C4-2B (cell line): ENCODE data around the gene ZNF860.

ENCODE experiments used
- ZFX ChIP-seq: fragments of 450-650 bp; IDR thresholded peaks from 2 replicates; pipeline ENCODE4 v1.6.1; 2017
- TF ChIP-seq, protein P1 (sequence below): fragments of 450-650 bp; conservative IDR thresholded peaks from 2 replicates; pipeline ENCODE4 v1.5.1; 2017; ENCODE audit warnings: mild to moderate bottlenecking

DNA sequence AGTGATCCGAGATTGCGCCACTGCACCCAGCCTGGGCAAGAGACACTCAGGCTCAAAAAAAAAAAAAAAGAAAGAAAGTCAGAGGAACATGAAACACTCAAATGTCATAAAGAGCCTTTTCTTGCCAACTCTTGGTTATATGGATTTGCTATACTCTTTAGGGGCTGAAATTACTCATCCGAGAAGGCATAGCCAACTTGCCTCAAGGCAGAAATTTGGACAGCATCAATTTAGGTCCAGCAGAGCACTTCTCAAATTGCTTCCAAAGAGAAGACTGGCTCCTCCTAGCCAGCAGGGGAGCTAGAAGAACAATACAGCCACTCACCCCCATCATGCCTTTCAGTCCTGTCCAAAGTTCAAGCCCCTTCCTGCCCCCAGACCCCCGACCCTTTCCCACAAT, 44.3 kb upstream of the ZNF860 start:
- TF ChIP-seq, protein P1, sequence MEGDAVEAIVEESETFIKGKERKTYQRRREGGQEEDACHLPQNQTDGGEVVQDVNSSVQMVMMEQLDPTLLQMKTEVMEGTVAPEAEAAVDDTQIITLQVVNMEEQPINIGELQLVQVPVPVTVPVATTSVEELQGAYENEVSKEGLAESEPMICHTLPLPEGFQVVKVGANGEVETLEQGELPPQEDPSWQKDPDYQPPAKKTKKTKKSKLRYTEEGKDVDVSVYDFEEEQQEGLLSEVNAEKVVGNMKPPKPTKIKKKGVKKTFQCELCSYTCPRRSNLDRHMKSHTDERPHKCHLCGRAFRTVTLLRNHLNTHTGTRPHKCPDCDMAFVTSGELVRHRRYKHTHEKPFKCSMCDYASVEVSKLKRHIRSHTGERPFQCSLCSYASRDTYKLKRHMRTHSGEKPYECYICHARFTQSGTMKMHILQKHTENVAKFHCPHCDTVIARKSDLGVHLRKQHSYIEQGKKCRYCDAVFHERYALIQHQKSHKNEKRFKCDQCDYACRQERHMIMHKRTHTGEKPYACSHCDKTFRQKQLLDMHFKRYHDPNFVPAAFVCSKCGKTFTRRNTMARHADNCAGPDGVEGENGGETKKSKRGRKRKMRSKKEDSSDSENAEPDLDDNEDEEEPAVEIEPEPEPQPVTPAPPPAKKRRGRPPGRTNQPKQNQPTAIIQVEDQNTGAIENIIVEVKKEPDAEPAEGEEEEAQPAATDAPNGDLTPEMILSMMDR, result no peak
- no peak for TF ChIP-seq ZFX
